SK-N-MC (cell line): ENCODE data around the gene KLHL29.

Experiments
- DNase-seq: peaks from one replicate; pipeline ENCODE4 v3.0.0-alpha.2; 2011; ENCODE audit warnings: low read depth, low spot score
- H3K27ac ChIP-seq: fragments of 200-600 bp; sonication (generic); 2 replicates; pipeline ENCODE4 v1.5.1; 2016; ENCODE audit warnings: mixed run types
- H3K36me3 ChIP-seq: fragments of 200-600 bp; sonication (generic); 2 replicates; pipeline ENCODE4 v1.6.1; 2017; ENCODE audit warnings: antibody characterized with exemption, low read length, mixed read lengths; ENCODE audit not compliant: insufficient read depth
- H3K4me3 ChIP-seq: fragments of 200-600 bp; sonication (generic); 2 replicates; pipeline ENCODE4 v1.5.1; 2016
- H3K9ac ChIP-seq: fragments of 200-600 bp; sonication (generic); 2 replicates; pipeline ENCODE4 v1.8.0; 2017; ENCODE audit warnings: mixed run types, mixed read lengths; ENCODE audit not compliant: insufficient read length
- H3K9me3 ChIP-seq: fragments of 200-600 bp; sonication (generic); 2 replicates; pipeline ENCODE4 v1.6.1; 2017; ENCODE audit warnings: low read depth, mild to moderate bottlenecking, antibody characterized with exemption, low read length, moderate library complexity, mixed read lengths
- EZH2 ChIP-seq: fragments of 200-600 bp; sonication (generic); IDR thresholded peaks from one replicate; pipeline ENCODE4 v1.6.1; 2017; ENCODE audit warnings: antibody characterized with exemption
- FOXP2 ChIP-seq: optimal IDR thresholded peaks from 2 replicates; pipeline ENCODE3; 2011; ENCODE audit warnings: mild to moderate bottlenecking, moderate library complexity; ENCODE audit not compliant: insufficient read depth; ENCODE audit errors: extremely low read length, control extremely low read depth
- POLR2AphosphoS5 ChIP-seq: IDR thresholded peaks from 2 replicates; pipeline ENCODE4 v1.6.1; 2012; ENCODE audit warnings: mild to moderate bottlenecking, low read depth, low read length, borderline replicate concordance

The KLHL29 gene

DNA sequence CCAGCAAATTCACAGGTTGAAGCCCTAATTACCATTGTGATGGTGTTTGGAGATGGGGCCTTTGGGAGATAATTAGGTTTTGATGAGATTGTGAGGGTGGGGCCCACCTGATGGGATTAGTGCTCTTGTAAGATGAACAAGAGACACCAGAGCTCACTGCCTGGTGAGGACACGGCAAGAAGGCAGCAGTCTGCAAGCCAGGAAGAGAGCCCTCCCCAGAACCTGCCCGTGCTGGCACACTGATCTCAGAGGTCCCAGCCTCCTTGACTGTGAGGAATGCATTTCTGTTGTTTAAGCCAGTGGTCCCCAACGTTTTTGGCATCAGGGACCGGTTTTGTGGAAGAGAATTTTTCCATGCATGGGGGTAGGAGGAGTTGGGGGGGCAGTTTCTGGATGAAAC is 240.7 kb downstream of the KLHL29 start:
- Histone ChIP-seq H3K36me3 (no peaks in the 10 kb centered on the region), H3K27ac (no peak overlapping the region), H3K4me3 (no peak overlapping the region), H3K9ac (no peak overlapping the region), H3K9me3 (no peaks in the 10 kb centered on the region)
- no peak for DNase-seq
- no peak for TF ChIP-seq POLR2AphosphoS5
- no peak for TF ChIP-seq FOXP2
- TF ChIP-seq EZH2 = no peak

DNA sequence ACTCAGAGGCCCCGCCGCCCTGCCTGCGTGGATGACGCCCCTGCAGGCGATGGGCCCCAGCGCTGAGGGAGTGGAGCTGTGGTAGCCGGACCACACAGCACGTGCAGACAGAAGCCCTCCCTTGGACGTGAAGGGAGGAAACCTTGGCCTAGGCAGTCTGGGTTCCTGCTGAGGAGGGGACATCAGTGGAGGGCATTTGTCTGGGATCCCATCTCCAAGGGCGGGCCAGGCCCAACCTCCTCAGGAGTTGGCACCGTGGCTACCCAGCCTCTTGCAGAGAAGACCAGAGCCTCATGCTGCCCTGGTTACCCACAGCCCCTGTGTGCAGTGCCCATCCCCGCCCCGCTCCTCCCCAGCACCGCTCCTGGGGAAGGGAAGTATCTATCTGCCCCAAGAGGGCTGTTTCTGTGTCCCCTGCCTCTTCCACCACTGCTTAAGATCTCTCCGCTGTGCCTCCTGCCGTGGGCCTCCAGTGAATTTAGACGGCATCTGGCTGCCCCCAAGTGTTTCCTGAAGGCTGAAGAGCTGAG is 241.8 kb downstream of the KLHL29 start:
- H3K9ac ChIP-seq = no peak overlapping the region
- DNase-seq = no peak
- no peak overlapping the region for H3K4me3 ChIP-seq
- TF ChIP-seq EZH2 = no peak
- no peak for TF ChIP-seq FOXP2
- TF ChIP-seq POLR2AphosphoS5 = no peak
- H3K27ac ChIP-seq = no peak overlapping the region
- H3K36me3 ChIP-seq = no peaks in the 10 kb centered on the region
- H3K9me3 ChIP-seq = no peaks in the 10 kb centered on the region

DNA sequence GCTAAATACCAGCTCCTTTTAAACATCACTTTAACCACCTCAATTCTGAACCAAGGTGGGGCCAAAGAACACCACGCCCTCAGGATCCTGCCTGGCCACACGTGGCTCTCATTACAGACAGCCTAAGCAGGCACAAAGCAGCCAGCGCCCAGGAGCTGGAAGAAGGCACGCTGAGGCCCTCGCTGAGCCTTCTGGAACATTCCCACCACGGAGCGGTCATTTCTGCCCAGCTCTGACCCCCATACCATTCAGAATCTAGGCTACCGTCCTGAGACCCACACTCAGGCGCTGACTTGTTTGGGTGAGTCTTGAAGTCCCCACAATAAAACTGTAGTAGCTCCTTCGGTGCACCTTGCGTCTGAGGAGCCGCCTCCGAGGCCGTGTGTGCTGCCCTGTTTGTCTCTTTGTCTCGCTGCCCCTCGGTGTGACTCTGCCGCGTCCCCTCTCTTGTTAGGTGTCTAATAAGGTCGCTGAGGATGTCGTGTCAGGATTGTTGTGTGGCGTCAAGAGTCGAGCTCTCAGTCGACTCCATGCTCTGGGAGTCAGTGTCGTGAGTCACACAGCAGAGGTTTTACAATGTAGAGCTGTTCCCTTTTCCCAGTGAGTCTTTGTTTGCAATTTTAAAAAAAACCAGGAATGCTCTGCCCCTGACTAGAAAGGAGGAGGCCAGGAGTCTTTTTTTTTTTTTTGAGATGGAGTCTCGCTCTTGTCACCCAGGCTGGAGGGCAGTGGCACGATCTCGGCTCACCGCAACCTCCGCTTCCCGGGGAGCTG is 242.4 kb downstream of the KLHL29 start:
- Histone ChIP-seq H3K27ac (no peak overlapping the region), H3K4me3 (no peak overlapping the region), H3K36me3 (no peaks in the 10 kb centered on the region), H3K9ac (no peak overlapping the region), H3K9me3 (no peaks in the 10 kb centered on the region)
- TF ChIP-seq FOXP2 (no peak), POLR2AphosphoS5 (no peak), EZH2 (no peak)
- DNase-seq = no peak

DNA sequence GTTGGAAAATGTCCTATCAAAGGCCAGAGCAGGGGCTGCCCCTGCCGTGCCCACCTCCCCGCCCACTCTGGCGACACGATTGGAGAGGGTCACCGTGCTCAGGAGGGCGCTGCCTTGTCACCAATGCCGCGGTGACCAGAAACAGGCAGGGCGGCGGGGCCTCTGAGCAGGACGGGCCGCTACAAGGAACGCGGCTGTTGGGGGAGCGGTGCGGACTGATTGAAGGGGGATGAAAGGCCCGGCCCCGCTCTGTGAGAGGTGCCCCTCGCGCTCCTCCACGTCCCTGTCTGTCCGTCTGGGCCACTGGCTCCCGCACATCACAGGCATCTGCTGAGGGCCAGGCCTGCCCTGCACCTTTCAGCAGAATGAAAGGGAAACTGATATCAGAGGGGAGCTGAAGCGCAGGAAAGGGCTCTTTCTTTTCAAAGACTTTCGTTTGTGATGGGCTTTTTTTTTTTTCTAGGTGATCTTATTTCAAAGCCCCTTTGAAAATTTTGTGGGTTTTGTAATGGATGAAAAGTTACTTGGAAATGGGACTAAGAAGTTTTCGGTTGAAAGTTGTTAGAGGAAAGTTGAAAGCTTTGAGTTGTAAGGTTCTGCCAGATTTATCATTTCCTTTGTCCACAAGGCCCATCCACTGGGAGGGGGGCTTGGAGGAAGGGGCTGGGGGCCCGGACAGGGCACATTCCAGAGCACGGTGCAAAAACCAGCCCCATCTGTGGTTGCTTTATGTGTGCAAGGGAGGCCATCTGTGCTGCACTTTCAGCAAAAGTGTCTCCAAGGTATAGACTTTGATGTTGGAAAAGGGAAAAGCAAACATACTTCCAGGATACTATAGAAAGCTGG is 244.2 kb downstream of the KLHL29 start:
- Histone ChIP-seq H3K27ac (no peak overlapping the region), H3K36me3 (no peaks in the 10 kb centered on the region), H3K4me3 (no peak overlapping the region), H3K9ac (no peak overlapping the region), H3K9me3 (no peaks in the 10 kb centered on the region)
- no peak for TF ChIP-seq POLR2AphosphoS5
- TF ChIP-seq FOXP2 = no peak
- TF ChIP-seq EZH2 = no peak
- DNase-seq = no peak

DNA sequence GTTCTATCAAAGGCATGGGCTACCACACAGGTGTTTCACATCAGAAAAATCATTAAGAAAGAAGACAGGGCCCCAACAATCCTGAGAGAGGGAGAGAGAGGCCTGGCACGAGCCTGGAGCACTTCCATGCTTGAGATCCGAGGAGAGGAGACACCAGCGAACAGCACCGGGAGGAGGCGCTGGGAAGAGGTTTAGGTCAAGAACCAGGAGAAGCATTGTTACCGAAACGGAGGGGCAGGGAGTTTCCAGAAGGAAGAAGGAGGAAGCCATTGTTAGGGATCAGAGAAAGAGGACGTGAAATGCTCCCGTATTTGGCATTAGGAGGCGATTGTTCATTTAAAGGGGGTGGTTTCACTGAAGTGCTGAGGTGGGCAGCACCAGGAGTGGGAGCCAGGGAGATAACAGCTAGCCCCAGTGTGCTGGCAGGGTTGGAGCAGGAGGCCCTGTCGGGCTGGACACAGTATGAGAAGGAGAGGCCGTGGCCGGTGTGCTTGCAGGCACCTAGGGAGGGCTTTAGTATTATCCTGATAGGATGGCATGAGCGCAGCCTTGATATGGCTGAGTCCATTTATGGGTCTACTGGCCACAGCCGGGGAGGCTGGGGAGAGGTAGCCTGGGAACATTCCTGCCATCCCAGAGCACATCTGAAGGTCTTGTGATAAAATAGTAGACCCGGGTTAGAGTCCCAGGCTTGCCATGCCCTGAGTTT is 244.9 kb downstream of the KLHL29 start:
- no peak for TF ChIP-seq POLR2AphosphoS5
- TF ChIP-seq FOXP2 = no peak
- no peak for TF ChIP-seq EZH2
- no peak overlapping the region for H3K9ac ChIP-seq

GRCh38 chr2:23630961-23631360 is 246.0 kb downstream of the KLHL29 start:
- H3K27ac ChIP-seq = no peak overlapping the region
- H3K9me3 ChIP-seq = no peaks in the 10 kb centered on the region
- no peaks in the 10 kb centered on the region for H3K36me3 ChIP-seq
- TF ChIP-seq EZH2 (no peak), FOXP2 (no peak), POLR2AphosphoS5 (no peak)
- no peak overlapping the region for H3K4me3 ChIP-seq
- no peak overlapping the region for H3K9ac ChIP-seq
- DNase-seq = no peak

More for the DNA sequence above, 244.9 kb downstream of the KLHL29 start:
- Histone ChIP-seq H3K9me3 (no peaks in the 10 kb centered on the region), H3K4me3 (no peak overlapping the region), H3K36me3 (no peaks in the 10 kb centered on the region), H3K27ac (no peak overlapping the region)
- no peak for DNase-seq

DNA sequence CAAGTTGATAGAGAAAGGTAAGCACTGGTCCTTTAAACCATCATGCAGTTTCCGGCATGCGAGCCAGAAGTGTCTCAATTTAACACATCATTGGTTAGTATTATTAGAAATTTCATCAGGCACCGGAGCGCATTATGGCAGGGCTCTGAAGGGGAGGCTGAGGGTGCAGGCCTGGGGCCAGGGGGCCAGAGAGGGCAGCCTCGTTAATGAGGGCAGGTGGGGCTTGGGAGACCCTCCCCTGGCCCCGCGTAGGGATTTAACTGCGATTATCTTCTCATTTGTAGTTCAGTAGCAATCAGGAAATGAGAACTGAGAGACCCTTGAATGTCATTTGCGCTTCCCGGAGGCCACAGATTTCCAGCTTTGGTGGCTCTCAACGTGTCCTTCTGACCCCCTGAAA is 246.4 kb downstream of the KLHL29 start:
- Histone ChIP-seq H3K36me3 (no peaks in the 10 kb centered on the region), H3K9ac (no peak overlapping the region), H3K4me3 (no peak overlapping the region), H3K27ac (no peak overlapping the region), H3K9me3 (no peaks in the 10 kb centered on the region)
- no peak for TF ChIP-seq FOXP2
- TF ChIP-seq EZH2 = no peak
- no peak for TF ChIP-seq POLR2AphosphoS5
- no peak for DNase-seq

- H3K4me3 ChIP-seq = no peak overlapping the region
- H3K9ac ChIP-seq = no peak overlapping the region
- H3K27ac ChIP-seq = no peak overlapping the region
- H3K9me3 ChIP-seq = no peaks in the 10 kb centered on the region
- no peaks in the 10 kb centered on the region for H3K36me3 ChIP-seq
- TF ChIP-seq FOXP2 (no peak), POLR2AphosphoS5 (no peak), EZH2 (no peak)
- no peak for DNase-seq
Measured at GRCh38 chr2:23632386-23632785, 247.4 kb downstream of the KLHL29 start.
